Mesothelial cell of epicardium (in vitro differentiated cells): Measurements from ENCODE around the gene NAALADL1. TPM values are rescaled to one million over a fixed set of nuclear protein-coding genes. Genes with fewer than 3 reads are reported as not detected.

Experiments
- DNase-seq, 2 experiments: peaks; one replicate each; pipeline ENCODE4 v3.0.0; 2021; ENCODE audit warnings: low spot score in 2 of 2; ENCODE audit not compliant: unreplicated experiment in 2 of 2
- H3K27ac Mint-ChIP-seq: 2 replicates; pipeline ENCODE4 v1.8.0; 2021; ENCODE audit warnings: mixed read lengths
- H3K27me3 Mint-ChIP-seq: 2 replicates; pipeline ENCODE4 v1.8.0; 2021; ENCODE audit warnings: low read depth, mixed read lengths
- H3K36me3 Mint-ChIP-seq: 2 replicates; pipeline ENCODE4 v1.8.0; 2021; ENCODE audit warnings: mixed read lengths
- H3K4me1 Mint-ChIP-seq: 2 replicates; pipeline ENCODE4 v1.8.0; 2021; ENCODE audit warnings: mixed read lengths
- H3K4me3 Mint-ChIP-seq: 2 replicates; pipeline ENCODE4 v1.8.0; 2021; ENCODE audit warnings: mild to moderate bottlenecking, moderate library complexity, mixed read lengths
- H3K9me3 Mint-ChIP-seq: 2 replicates; pipeline ENCODE4 v1.8.0; 2021; ENCODE audit warnings: mixed read lengths
- CTCF ChIP-seq: fragments of 200-600 bp; sonication (generic); IDR thresholded peaks from one replicate; pipeline ENCODE4 v1.5.0; 2021; ENCODE audit warnings: antibody characterized with exemption; ENCODE audit not compliant: unreplicated experiment
- total RNA-seq: library from RNA; stranded (reverse); gene quantifications from 3 replicates; pipeline ENCODE4 v1.2.1, GENCODE V29; 2021

The NAALADL1 gene
- total RNA-seq, 1 donor from 2014 or later = 1.2 TPM

DNA sequence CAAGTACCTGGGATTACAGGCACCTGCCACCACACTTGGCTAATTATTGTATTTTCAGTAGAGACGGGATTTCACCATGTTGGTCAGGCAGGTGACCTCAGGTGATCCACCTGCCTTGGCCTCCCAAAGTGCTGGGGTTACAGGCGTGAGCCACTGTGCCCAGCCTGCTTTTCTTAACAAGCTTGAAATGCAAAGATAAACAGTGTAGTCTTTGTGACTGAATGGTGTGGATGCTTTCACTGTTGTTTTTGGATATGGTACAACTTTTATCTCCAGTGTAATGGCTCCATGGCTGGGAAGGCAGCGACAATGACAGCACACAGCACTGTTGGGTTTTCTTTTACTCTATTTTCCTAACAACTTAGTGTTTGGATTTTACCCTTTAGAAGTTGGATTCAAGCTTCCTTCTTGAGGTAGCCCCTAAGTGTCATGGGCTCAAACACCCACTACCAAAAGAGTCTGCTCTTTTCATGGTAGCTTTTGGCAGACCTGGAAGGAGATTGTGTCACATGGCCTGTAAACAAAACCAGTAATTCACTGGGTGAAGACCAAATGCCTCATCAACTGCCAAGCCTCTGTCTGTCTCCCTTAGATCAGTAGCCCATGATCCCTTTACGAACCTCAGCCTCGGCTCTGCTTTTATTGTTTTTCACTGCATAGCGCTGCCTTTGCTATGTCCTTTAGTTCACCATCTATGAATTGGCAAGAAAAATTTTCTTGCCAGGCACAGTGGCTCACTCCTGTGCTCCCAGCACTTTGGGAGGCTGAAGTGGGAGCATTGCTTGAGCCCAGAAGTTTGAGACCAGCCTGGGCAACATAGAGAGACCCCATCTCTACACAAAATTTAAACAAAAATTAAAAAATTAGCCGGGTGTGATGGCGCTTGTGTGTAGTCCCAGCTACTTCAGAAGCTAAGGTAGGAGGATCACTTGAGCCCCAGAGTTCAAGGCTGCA, 44.1 kb upstream of the NAALADL1 start:
- DNase-seq = no peak
- H3K27ac Mint-ChIP-seq = no peak overlapping the region
- no peak overlapping the region for H3K4me3 Mint-ChIP-seq
- peaks cover 3% of the 10 kb centered on the region for H3K4me1 Mint-ChIP-seq
- H3K36me3 Mint-ChIP-seq = no peaks in the 10 kb centered on the region
- TF ChIP-seq CTCF = no peak
- no peaks in the 10 kb centered on the region for H3K9me3 Mint-ChIP-seq
- H3K27me3 Mint-ChIP-seq = no peaks in the 10 kb centered on the region

DNA sequence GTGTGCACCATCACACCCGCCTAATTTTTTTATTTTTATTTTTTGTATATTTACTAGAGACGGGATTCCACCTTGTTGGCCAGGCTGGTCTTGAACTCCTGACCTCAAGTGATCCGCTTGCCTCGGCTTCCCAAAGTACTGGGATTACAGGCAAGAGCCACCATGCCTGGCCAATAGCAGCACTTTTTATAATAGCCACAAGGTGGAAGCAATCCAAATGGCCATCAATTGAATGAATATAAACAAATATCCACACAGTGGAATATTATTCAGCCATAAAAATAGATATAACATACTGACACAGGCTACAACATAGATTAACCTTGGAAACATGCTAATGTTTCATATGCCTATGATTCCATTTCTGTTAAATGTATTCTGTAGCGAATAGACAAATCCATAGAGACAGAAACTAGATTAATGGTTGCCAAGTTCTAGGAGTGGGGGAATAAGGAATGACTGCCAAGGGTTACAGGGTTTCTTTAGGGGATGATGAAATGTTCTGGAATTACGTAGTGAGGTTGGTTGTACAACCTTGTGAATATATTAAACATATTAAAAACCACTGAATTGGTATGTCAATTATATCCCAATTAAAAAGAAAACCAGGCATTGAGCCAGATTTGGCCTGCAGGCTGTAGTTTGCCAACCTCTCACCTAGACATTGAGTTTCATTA, 42.5 kb upstream of the NAALADL1 start:
- H3K27me3 Mint-ChIP-seq = no peaks in the 10 kb centered on the region
- H3K4me3 Mint-ChIP-seq = no peak overlapping the region
- TF ChIP-seq CTCF = peak; percentile 44
- peaks cover 9% of the 10 kb centered on the region for H3K4me1 Mint-ChIP-seq
- H3K9me3 Mint-ChIP-seq = no peaks in the 10 kb centered on the region
- no peaks in the 10 kb centered on the region for H3K36me3 Mint-ChIP-seq
- no peak overlapping the region for H3K27ac Mint-ChIP-seq
- DNase-seq = no peak

- no peak for TF ChIP-seq CTCF
- DNase-seq = no peak
- H3K36me3 Mint-ChIP-seq = no peaks in the 10 kb centered on the region
- H3K9me3 Mint-ChIP-seq = no peaks in the 10 kb centered on the region
- peak overlapping the region; percentile 89 for H3K4me3 Mint-ChIP-seq
- H3K4me1 Mint-ChIP-seq = peaks cover 8% of the 10 kb centered on the region
- no peaks in the 10 kb centered on the region for H3K27me3 Mint-ChIP-seq
- peak overlapping the region; percentile 34 for H3K27ac Mint-ChIP-seq
These were observed 38.6 kb upstream of the NAALADL1 start for GRCh38 chr11:65096926-65097325.

DNA sequence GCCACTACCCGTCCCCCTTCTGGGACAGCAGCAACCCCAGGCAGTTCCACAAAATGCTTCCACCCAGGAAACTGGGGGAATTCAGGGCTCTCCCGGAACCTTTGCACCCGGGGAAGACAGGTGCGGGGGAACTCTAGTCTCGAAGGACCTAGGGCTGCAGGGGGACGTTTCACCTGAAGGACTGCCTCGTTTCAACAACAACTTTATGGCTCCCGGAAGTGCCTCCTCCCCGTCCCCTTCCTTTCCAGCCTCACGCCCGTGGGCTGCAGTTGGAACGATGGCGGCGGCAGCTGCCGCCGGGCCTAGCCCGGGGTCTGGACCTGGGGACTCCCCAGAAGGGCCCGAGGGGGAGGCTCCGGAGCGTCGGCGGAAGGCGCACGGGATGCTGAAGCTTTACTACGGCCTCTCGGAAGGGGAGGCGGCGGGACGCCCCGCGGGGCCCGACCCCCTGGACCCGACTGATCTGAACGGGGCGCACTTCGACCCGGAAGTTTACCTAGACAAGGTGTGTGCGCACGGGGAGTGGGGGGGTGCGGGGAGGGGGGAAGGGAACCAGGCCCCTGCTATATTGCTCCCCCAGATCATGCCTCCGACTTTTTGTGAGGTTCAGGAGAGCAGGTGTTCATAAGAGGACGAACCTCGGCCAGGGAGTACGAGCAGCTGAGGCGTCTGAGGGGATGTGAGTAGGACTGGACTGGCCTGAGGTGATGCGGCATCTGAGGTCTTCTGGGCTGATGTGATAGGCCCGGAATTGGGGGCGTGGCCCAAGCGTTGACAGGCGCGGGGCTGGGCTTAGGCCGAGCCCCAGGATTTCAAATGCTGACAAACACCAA, 37.8 kb upstream of the NAALADL1 start, which contains the start of gene VPS51:
Gene VPS51, plus strand, starts transcription at position 241 of the 833 bp plus-strand sequence. Its CDS starts 37 bp downstream, at position 278.
- Mint-ChIP-seq H3K27me3 (no peaks in the 10 kb centered on the region), H3K36me3 (no peaks in the 10 kb centered on the region), H3K9me3 (no peaks in the 10 kb centered on the region), H3K27ac (peak within 1 kb of the TSS; percentile 98), H3K4me3 (peak within 1 kb of the TSS; percentile 89), H3K4me1 (peaks cover 8% of the 10 kb centered on the region)
- no peak for TF ChIP-seq CTCF
- peak; percentile 69 to 86 for DNase-seq

DNA sequence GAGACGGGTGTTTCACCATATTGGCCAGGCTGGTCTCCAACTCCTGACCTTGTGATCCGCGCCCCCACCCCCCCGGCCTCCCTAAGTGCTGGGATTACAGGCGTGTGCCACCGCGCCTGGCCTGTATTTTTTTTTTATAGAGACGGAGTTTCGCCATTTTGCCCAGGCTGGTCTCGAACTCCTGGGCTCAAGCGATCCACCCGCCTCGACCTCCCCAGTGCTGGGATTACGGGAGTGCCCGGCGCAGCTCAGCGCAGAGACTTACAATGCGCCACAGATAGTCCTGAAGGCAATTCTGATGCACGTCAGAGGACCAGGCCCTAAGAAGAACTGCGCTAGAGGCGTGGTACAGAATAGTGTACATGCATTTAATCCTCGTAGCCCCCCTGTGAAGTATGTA, 37.1 kb upstream of the NAALADL1 start:
- H3K27me3 Mint-ChIP-seq = no peaks in the 10 kb centered on the region
- peak overlapping the region; percentile 98 for H3K27ac Mint-ChIP-seq
- H3K4me1 Mint-ChIP-seq = peaks cover 8% of the 10 kb centered on the region
- no peak for DNase-seq
- H3K9me3 Mint-ChIP-seq = no peaks in the 10 kb centered on the region
- no peak for TF ChIP-seq CTCF
- peak overlapping the region; percentile 89 for H3K4me3 Mint-ChIP-seq
- H3K36me3 Mint-ChIP-seq = no peaks in the 10 kb centered on the region
